Measurements from ENCODE around the gene LITAF. TPM values are rescaled to one million over a fixed set of nuclear protein-coding genes. Genes with fewer than 3 reads are reported as not detected.
"Not testable (repeated sequence)": the region's sequence is repeated elsewhere in the genome, so short reads cannot be mapped to it uniquely, and the experiment has no call there.

Gene LITAF
- total RNA-seq, 1 experiment from 2014 or later, result 111 TPM

DNA sequence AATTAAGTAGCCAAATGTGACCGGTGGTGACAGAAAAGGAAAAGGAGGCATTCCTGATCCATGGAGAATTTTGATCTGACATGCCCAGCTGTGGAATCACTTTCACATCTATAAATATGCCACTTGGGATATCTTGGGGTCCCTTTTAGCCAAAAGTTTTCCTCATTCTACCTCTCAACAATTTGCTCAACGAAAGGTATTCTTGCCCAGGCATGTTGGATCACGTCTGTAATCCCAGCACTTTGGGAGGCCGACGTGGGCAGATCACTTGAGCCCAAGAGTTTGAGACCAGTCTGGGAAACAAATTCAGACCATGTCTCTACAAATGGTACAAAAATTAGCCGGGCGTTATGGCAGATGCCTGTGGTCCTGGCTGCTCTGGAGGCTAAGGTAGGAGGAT, 24.3 kb downstream of the LITAF start:
- DNase-seq (ENCODE audit: low read depth), result no peak
- in situ Hi-C loops (cut with HindIII; ENCODE audit: low pct_unique_long_range_greater_than_20kb, low sequenced_read_pairs), result no loop called here

DNA sequence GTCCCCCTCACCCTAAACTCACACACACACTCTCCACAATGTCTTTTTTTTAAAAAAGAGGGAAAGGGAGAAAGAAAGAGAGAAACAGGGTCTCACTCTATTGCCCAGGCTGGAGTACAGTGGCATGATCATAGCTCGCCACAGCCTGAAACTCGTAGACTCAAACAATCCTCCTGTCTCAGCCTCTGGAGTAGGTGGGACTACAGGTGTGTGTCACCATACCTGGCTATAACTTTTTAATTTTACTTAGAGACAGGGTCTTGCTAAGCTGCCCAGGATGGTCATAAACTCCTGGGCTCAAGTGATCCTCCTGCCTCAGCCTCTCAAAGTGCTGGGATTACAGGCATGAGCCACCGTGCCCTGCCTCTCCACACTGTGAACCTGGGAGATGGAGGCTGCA, 24.9 kb downstream of the LITAF start:
- in situ Hi-C loops (cut with HindIII; ENCODE audit: low pct_unique_long_range_greater_than_20kb, low sequenced_read_pairs), result no loop called here

DNA sequence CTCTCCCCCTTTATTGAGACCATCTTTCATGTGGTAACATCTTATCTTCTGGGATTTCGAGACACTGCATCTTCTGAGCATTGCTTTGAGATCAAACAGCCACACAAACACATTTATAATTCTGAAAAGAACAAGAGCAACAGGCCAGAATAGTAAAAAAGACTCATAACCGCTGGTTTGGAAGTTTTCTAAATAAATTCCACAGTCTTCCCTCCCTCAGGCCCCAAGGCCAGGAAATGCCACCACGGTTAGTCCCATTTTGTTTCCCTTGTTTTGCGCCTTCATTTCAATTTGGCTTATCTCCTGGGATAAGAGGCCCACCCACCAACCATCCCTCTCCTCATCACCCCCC, 25.3 kb downstream of the LITAF start:
- in situ Hi-C loops (cut with HindIII; ENCODE audit: low pct_unique_long_range_greater_than_20kb, low sequenced_read_pairs), result no loop called here
- DNase-seq (ENCODE audit: low read depth), result no peak

More for the DNA sequence above, 24.9 kb downstream of the LITAF start:
- DNase-seq (ENCODE audit: low read depth), result no peak

DNA sequence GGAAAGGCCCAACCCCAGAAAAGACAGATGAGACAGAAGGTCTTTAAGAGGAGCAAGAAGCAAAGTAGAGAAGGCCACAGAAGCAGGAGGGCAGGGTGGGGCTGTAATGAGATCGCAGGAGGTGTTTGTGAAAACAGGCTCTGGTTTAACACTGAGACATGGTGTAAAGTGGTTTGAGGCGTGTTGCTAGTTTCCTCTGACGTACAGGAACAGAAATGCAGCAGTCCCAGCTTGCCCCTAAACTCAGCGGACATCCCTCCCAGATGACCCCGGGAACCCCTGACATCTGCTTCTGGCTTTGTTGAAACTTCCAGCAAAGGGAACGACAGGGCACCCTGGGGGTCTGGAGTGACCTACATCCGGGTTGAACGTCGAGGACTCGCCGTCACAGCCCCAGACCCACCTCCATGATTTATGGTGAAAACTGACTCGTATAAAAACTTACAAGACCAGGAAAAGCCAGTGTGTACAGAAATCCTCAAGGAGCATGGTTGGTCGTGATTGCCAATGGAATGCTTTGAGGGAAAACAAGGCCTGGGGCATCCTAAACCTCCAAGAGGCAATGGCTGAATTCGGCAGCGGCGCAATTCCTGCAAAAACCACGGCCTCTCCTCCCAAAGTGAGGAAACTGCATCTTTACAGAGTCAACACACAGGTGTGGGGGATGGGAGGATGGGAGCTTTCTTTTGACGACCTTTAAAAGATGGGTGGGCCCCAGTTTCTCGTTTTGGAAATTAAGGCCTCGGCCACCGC, 25.8 kb downstream of the LITAF start:
- in situ Hi-C loops (cut with HindIII; ENCODE audit: low pct_unique_long_range_greater_than_20kb, low sequenced_read_pairs), result no loop called here
- no peak for DNase-seq (ENCODE audit: low read depth)

DNA sequence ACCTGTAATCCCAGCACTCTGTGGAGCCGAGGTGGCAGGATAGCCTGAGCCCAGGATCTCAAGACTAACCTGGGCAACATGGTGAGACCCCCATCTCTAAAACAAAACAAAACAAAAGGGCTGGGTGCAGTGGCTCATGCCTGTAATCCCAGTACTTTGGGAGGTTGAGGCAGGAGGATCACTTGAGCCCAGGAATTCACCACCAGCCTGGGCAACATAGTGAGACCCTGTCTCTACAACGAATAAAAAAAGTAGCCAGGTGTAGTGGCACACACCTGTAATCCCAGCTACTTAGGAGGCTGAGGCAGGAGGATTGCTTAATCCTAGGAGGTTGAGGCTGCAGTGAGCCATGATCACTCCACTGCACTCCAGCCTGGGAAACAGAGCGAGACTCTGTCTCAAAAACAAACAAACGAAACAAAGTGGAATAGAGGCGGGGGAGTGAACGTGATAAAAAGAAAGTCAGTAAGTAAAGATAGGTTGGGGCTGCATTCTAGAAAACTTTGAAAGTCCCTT, 28.4 kb downstream of the LITAF start:
- in situ Hi-C loops (cut with HindIII; ENCODE audit: low pct_unique_long_range_greater_than_20kb, low sequenced_read_pairs); DNase-seq (ENCODE audit: low read depth): not testable (repeated sequence)

DNA sequence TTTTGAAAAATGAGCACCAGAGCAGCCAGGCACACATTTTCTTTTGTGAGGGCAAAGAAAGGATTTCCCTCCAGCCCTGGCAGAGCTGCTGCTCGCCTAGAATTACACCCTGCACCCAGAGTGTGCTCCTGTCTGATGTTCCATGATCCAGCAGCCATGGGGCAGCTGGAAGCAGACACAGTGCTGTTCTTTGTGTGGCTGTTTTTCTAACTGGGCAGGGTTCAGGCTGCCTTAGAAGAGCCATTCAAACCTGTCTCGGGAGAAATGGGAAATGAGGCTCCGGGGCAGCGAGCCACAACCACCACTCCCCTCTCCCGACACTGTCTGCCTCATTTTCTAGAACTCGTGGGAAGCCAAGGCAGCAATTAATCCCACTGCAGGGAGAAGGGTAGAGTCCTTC, 28.9 kb downstream of the LITAF start:
- in situ Hi-C loops (cut with HindIII; ENCODE audit: low pct_unique_long_range_greater_than_20kb, low sequenced_read_pairs), result no loop called here

DNA sequence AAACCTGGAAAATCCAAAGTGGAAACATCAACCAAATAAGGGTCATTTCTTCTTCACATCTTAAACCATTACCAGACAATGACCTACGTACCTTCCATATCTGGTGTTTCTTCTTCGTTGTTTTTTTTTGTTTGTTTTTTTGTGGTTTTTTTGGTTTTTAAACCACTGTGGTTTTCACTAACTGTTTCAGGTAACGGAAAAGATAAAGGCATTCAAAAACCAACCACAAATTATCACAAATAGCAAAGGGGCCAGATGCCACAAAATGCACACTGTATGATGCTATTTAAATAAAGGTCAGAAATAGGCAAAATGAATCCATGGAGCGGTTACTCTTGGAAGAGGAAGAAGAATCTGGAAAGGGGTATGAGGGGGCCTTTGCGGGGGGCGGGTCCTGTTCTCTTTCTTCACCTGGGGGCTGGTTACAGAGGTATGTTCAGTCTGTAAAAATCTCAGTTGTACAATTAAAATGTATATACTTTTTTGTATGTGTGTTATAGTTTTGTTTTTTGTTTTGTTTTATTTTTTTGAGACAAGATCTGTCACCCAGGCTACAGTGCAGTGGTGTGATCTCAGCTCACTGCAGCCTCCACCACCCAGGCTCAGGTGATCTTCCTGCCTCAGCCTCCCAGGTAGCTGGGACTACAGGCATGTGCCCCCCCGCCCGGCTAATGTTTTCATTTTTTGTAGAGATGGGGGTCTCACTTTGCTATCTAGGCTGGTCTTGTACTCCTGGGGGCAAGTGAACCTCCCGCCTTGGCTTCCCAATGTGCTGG, 29.6 kb downstream of the LITAF start:
- DNase-seq (ENCODE audit: low read depth), result no peak
- in situ Hi-C loops (cut with HindIII; ENCODE audit: low pct_unique_long_range_greater_than_20kb, low sequenced_read_pairs), result no loop called here

More for the DNA sequence above, 28.9 kb downstream of the LITAF start:
- no peak for DNase-seq (ENCODE audit: low read depth)

DNA sequence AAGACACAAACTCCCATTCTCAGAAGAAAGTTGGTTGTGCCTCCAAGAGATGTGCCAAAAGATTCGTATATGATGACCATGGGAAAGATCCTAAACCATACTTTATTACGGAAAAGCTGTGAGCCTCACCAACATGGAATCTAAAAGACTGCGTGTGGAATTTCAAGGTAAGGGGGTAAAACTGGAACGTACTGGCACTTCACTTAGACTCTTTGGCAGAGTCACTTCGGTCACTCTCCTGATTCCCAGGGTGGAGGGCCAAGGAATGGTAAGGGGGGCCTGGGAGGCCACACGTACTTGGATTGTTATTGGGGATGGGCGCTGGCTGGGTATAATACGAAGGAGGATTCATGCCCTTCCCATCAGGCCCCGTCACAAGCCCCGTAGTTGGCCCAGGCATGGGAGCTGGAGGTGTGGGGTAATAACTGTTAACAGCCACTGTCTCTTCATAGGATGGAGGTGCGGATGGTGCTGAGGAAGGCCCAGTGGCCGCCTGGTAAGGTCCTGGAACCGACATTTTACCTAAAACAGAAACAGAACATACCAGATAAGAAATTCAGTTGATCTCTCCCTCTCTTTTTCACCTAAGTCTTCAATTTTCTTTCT, 30.4 kb downstream of the LITAF start:
- in situ Hi-C loops (cut with HindIII; ENCODE audit: low pct_unique_long_range_greater_than_20kb, low sequenced_read_pairs), result no loop called here
- no peak for DNase-seq (ENCODE audit: low read depth)

DNA sequence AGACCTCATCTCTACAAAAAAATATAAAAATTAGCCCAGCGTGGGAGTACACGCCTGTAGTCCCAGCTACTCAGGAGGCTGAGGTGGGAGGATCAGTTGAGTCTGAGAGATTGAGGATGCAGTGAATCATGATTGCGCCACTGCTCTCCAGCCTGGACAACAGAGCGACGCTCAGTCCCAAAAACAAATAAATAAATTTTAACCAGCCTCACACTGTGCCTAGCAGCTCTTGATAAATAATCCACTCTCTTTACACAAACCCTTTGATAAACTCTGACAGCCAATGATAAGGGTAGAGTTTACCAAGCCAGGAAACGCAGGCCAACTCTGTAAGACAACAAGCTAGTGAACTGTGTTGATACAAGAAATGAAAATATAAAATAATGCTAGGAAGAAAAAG, 32.7 kb downstream of the LITAF start:
- no peak for DNase-seq (ENCODE audit: low read depth)
- in situ Hi-C loops (cut with HindIII; ENCODE audit: low pct_unique_long_range_greater_than_20kb, low sequenced_read_pairs), result no loop called here

DNA sequence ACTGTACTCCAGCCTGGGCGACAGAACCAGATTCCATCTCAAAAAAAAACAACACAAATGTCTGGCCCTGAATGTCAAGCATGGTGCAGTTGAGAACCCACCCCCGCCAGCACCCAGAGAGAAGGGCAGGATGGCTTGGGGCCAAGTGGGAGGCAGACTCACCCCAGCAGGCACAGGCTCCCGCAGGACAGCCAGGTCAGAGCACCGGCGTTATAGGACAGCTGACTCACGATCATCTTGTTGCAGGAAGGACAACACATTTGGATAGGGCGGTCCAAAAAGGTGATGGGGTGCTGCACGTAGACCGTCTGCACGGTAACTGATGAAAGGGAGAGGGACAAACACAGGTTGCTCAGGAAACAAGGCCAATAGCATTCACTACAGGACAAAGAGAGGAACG, 33.3 kb downstream of the LITAF start:
- no peak for DNase-seq (ENCODE audit: low read depth)
- in situ Hi-C loops (cut with HindIII; ENCODE audit: low pct_unique_long_range_greater_than_20kb, low sequenced_read_pairs), result no loop called here

DNA sequence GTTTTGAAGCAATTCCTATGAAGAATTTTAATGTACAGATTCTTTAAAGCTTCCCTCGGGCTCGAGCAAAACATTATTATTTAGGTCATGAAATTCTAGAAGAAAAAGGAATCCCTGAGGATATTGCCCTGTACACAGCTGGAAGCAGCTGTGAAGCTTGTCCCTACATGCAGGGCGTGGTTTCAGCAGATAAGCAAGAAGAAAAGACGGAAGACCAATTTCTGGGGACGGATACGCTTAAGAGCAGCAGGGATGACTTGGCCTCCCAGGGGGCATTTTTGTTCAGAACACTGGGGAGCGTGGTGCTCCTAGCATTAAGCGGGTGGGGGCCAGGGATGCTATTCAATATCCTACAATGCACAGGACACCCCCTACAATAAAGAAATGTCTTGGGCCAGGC, 34.3 kb downstream of the LITAF start:
- in situ Hi-C loops (cut with HindIII; ENCODE audit: low pct_unique_long_range_greater_than_20kb, low sequenced_read_pairs), result no loop called here
- DNase-seq (ENCODE audit: low read depth), result no peak

DNA sequence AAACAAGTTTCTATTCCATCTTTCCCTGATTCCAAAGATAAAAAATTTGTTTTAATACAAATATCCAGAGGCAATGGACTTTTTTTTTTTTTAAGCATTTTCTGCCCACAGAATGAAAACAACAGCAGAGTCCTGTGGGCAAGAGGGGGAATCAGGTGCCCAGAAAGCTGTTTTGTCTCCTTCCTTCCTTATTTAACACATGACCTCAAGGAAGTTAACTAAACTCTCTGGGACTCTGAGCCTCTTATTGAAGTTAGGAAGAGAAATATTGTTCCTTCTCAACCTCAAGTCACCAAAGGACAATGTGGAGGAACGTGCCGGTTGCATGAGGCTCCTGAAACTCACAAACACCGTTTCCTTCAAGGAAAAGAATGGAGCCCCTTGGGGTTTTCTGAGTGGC, 34.9 kb downstream of the LITAF start:
- in situ Hi-C loops (cut with HindIII; ENCODE audit: low pct_unique_long_range_greater_than_20kb, low sequenced_read_pairs), result no loop called here
- DNase-seq (ENCODE audit: low read depth), result no peak

DNA sequence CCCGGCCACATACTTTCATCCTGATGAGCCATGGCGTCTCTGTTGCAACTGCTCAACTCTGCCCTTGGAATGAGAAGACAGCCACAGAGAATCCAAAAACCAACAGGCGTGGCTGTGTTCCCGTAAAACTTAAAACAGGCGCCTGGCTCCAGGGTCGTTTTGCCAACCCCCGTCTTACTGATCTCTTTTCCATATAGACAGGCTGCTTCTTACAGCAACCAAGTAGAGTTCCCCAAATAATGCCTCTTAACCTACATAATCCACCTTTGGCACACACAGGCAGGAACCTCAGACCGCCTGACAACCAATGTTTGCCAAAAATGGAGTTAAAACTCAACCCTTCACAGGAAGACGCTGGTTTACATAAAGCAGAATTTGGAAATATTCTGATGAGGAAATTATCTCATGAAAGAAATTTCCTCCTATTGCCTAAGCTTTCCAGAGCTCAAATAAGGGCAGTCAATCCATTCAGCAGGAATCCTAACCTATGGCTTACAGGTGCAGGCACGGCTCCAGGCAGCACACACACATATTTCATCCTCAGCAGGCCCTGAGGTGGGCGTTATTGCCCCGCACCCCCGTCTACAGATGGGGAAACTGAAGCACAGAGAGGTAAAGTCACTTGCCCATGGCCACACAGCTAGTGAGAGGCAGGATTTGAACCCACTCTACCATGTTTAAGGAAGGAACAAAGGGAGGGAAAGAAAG, 35.8 kb downstream of the LITAF start:
- DNase-seq (ENCODE audit: low read depth), result no peak
- in situ Hi-C loops (cut with HindIII; ENCODE audit: low pct_unique_long_range_greater_than_20kb, low sequenced_read_pairs), result no loop called here

DNA sequence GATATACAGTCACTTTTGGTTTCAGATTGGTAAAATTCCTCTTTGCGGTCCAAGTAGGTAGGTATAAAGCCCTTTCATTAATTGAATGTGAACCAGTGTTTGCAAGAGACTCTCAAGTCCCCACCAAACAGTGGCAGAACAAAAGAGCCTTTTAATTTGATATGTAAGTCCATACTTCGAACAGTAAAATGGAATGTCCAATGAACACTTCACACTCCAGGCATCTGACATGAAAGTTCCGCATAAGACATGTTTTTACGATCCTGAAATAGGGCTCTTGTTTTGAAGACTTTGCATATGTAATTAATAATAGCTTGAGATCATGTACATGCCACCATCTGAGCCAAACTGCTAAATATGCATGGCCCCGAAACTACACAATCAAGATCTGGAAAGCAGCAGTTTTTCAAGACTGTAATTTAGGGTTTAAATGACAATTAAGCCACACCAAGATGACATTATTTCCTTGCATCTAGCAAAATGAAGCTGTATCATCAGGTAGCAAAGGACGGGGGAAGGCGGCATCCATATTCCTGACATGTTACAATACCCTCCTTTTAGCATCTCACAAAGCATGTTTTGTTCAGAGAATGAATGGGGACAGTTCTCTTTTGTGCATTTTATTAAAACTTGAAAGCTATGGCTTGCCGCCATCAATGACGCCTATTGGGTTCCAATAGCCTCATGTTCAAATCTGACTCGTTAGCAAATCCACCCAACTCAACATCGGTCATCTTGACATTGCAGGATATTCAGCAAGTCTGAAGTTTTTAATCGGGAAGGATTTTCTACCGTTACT, 39.4 kb downstream of the LITAF start:
- no peak for DNase-seq (ENCODE audit: low read depth)
- in situ Hi-C loops (cut with HindIII; ENCODE audit: low pct_unique_long_range_greater_than_20kb, low sequenced_read_pairs), result no loop called here

DNA sequence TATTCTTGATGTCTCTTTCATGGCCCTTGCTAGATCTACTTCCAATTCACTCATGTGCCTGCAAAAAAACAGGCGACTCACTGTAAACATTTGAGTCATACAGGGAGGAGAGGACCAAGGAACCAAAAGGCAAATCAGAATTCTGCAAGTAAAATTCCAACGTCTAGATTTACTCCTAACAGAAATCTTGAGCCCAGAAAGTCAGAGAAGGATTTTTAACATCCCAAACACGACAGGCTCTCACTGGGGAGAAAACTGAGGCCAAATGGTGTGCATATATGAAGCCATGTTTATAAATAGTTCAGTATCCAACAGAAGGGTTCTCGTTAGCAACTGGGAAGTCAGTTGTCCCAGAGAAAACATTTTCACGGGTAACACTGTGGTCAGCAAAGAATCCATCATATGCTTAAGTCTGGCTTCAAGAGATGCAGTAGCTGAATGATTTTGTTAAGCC, 40.1 kb downstream of the LITAF start:
- in situ Hi-C loops (cut with HindIII; ENCODE audit: low pct_unique_long_range_greater_than_20kb, low sequenced_read_pairs), result no loop called here
- DNase-seq (ENCODE audit: low read depth), result no peak

DNA sequence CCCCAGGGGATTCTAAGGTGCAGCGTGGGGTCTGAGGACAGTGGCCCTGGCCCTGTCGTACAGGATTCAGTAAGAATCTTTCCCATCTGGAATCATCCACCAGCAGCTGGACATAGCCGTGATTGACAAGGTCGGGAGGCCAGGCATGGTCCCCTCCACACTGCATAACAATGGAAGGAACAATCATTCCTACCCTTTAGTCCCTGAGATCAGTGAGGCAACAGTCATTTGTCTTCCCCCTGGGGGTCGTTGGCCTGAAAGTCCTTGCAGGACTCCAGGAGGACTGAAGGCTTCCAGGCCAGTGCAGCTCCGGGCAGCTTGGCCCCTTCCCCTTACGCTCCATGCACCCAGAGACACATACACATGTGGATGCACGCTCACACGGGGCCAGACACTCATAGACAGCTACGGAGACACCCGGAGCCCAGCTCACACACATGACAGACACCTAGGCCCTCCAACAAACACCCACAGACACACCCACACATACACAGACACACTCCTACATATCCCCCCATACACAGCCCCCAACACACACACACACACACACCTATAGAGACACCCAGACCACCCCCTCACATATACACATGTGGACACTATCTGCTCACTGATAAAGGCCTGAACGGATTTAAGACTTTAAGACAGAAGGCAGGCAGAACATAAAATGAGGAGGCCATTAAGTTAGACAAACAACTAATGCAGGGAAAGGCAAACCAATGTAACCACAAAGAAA, 42.9 kb downstream of the LITAF start:
- in situ Hi-C loops (cut with HindIII; ENCODE audit: low pct_unique_long_range_greater_than_20kb, low sequenced_read_pairs), result no loop called here
- no peak for DNase-seq (ENCODE audit: low read depth)

DNA sequence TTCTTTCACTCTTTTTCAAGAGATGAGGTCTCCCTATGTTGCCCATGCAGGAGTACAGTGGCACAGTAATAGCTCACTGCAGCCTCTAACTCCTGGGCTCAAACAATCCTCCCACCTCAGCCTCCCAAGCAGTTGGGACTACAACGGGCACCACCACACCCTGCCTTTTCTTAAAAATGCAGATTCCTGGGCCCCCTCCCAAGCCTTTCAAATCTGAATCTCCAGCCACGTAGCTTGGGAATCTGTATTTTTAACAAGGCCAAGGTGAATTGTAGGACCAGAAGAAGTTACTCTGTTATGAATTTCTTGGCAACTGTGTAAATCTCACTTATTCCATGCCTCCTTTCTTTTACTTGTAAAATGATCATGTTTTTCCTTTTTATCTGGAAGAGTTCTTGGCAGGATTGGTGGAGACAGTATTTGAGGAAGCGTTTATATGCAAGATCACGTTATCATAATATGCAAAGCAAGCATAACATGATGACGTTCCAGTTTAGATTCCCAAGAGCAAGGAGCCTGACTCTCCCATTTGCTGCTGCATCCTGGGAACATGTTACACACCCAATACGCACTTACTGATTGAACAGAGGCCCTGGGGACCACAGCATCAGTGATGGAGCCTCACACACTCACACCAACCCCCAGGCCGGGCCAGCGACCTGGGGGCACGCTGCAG, 44.5 kb downstream of the LITAF start:
- in situ Hi-C loops (cut with HindIII; ENCODE audit: low pct_unique_long_range_greater_than_20kb, low sequenced_read_pairs), result no loop called here
- no peak for DNase-seq (ENCODE audit: low read depth)

Data from Caki2 (cell line).